ENCODE results near the gene IGFBP7.

DNA sequence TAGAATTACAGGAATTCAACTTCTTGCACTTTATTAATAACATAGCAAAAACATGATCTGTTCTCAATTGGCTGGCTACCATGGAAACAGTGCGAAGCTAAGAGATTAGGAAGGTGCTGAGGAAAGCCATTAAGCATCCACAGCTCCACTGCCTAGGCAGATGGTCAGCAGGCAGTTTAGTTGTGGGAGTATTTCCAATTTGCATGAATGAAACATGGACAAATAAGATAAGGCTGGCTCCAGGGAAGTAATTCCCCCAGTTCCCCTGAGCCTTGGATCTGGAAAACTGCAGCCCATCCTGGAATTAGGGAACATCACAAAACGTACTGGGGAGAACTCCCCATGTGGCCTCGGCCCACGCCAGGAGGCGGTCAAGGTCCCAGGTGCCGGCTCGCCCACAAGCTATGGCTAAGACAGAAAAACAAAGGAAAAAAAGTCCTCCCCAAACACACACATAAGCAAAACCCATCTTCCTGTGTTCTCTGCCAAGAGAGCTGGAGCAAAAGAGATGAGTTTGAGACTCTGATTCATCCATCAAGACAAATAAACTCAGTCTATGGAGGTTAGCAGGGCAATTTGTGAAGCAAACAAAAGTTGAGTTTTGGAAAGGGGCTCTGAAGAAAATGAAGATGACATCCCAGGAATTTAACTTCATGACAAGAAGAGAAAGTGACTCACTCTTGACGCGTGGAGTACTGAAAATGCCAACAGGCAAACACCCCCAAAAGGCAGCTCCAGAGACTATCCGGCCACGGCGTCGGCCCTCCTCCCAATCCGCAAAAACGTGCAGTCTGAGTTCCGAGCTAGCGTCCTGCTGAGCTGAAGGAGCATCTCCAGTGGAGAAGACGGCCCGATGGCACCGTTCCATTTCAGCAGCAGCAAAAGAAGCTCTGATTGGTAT is 45.1 kb downstream of the IGFBP7 start:
- TF ChIP-seq, protein P1, sequence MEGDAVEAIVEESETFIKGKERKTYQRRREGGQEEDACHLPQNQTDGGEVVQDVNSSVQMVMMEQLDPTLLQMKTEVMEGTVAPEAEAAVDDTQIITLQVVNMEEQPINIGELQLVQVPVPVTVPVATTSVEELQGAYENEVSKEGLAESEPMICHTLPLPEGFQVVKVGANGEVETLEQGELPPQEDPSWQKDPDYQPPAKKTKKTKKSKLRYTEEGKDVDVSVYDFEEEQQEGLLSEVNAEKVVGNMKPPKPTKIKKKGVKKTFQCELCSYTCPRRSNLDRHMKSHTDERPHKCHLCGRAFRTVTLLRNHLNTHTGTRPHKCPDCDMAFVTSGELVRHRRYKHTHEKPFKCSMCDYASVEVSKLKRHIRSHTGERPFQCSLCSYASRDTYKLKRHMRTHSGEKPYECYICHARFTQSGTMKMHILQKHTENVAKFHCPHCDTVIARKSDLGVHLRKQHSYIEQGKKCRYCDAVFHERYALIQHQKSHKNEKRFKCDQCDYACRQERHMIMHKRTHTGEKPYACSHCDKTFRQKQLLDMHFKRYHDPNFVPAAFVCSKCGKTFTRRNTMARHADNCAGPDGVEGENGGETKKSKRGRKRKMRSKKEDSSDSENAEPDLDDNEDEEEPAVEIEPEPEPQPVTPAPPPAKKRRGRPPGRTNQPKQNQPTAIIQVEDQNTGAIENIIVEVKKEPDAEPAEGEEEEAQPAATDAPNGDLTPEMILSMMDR (IDR thresholded peaks at IDR 0.05): no peak
- TF ChIP-seq POLR2A (IDR thresholded peaks at IDR 0.05): no peak

Data from right lobe of liver (tissue), 4 donors.